ENCODE measurements around the gene IQSEC1. TPM values are rescaled to one million over a fixed set of nuclear protein-coding genes. Genes with fewer than 3 reads are reported as not detected.

Gene IQSEC1
- total RNA-seq, 1 experiment from 2014 or later: 28.1 TPM

GRCh38 chr3:12997387-12997786 is 75.8 kb downstream of the IQSEC1 start:
- peaks cover 19 to 40% of the 10 kb centered on the region in 2 experiments for H3K4me1 ChIP-seq (ENCODE audit: control insufficient read depth in 1 of 2, insufficient read depth in 2 of 2, low read length in 2 of 2)
- CTCF ChIA-PET: no interaction called here
- RAD21 ChIA-PET (ENCODE audit: low non-redundant PET in 1 of 2, low total read pairs in 2 of 2, uncharacterized antibody in 2 of 2, unreplicated experiment in 2 of 2): no interaction called here

More at GRCh38 chr3:12997387-12997786, 75.8 kb downstream of the IQSEC1 start:
- Histone ChIP-seq H3K9me2 (ENCODE audit: insufficient read depth) (no peaks in the 10 kb centered on the region), H3K4me3 (replicated peaks in 1 of 2; ENCODE audit: low read depth in 1 of 2, low read length in 2 of 2) (no peak overlapping the region), H4K20me1 (ENCODE audit: insufficient read depth) (no peaks in the 10 kb centered on the region), H3K79me2 (ENCODE audit: insufficient read depth, low read length) (no peaks in the 10 kb centered on the region), H3K36me3 (ENCODE audit: control insufficient read depth in 1 of 2, insufficient read depth in 2 of 2, low read length in 2 of 2) (no peaks in the 10 kb centered on the region), H3K27me3 (ENCODE audit: insufficient read depth, low read length) (no peaks in the 10 kb centered on the region), H3K9ac (ENCODE audit: low read length) (no peak overlapping the region), H2AFZ (ENCODE audit: low read depth, low read length, poor library complexity, severe bottlenecking) (no peak overlapping the region), H3K27ac (ENCODE audit: low read depth, low read length) (no peak overlapping the region), H3K4me2 (ENCODE audit: low read length) (no peak overlapping the region), H3K9me3 (ENCODE audit: control insufficient read depth in 1 of 2, insufficient read depth in 1 of 2, low read depth in 1 of 2, low read length in 2 of 2) (no peaks in the 10 kb centered on the region)
- ATAC-seq (no peak), DNase-seq (ENCODE audit: low read depth, low spot score) (no peak)
- TF ChIP-seq ZFX (IDR thresholded peaks at IDR 0.05) (no peak), SRF (IDR thresholded peaks at IDR 0.05; ENCODE audit: low read depth) (no peak), TCF7L2 (IDR thresholded peaks at IDR 0.05; ENCODE audit: borderline replicate concordance, extremely low read depth, insufficient read depth, insufficient read length) (no peak), EZH2phosphoT487 (IDR thresholded peaks at IDR 0.05; ENCODE audit: borderline replicate concordance) (no peak), SP1 (IDR thresholded peaks at IDR 0.05; ENCODE audit: low read depth) (no peak), POLR2A (IDR thresholded peaks at IDR 0.05; ENCODE audit: borderline replicate concordance, extremely low read depth, insufficient read depth, insufficient read length) (no peak), SIN3A (IDR thresholded peaks at IDR 0.05; ENCODE audit: low read depth) (no peak), REST (IDR thresholded peaks at IDR 0.05; ENCODE audit: low read depth) (no peak), FOSL1 (IDR thresholded peaks at IDR 0.05; ENCODE audit: low read depth) (no peak), YY1 (IDR thresholded peaks at IDR 0.05; ENCODE audit: extremely low read depth, insufficient replicate concordance, low read depth, low read length) (no peak), ZNF274 (IDR thresholded peaks at IDR 0.05; ENCODE audit: low read depth, low read length) (no peak), ATF3 (IDR thresholded peaks at IDR 0.05) (no peak)
- no TSS peak for BruUV-seq (replicated peaks)
- intact Hi-C loops (cut with micrococcal nuclease): no loop called here
- POLR2A ChIA-PET: interaction anchor here (1.0 kb wide), 1 partner anchor 8 kb away, joined by 4 read pairs; no protein-coding TSS in a partner anchor
